ENCODE data around the gene PIK3R6. TPM values are rescaled to one million over a fixed set of nuclear protein-coding genes. Genes with fewer than 3 reads are reported as not detected.

PIK3R6 gene
- total and polyA plus RNA-seq, 2 experiments from 2014 or later = 0.11 to 0.24 TPM

- peaks cover 4% of the 10 kb centered on the region; the same call in 2 of the 3 replicates for H3K36me3 Mint-ChIP-seq (ENCODE audit: low read depth)
- Histone ChIP-seq H3K79me2 (replicated peaks; ENCODE audit: insufficient read depth) (no peaks in the 10 kb centered on the region), H3K4me1 (ENCODE audit: insufficient read depth) (no peaks in the 10 kb centered on the region), H4K20me1 (replicated peaks; ENCODE audit: insufficient read depth) (no peaks in the 10 kb centered on the region), H3K27ac (ENCODE audit: low read depth) (no peak overlapping the region), H2AFZ (no peak overlapping the region), H3K4me2 (no peak overlapping the region), H3F3A (replicated peaks; ENCODE audit: low read depth) (no peaks in the 10 kb centered on the region), H3K4me3 (no peak overlapping the region), H3K27me3 (ENCODE audit: insufficient read depth) (no peaks in the 10 kb centered on the region), H3K9me2 (ENCODE audit: insufficient read depth) (no peaks in the 10 kb centered on the region), H3K36me3 (ENCODE audit: insufficient read depth) (no peaks in the 10 kb centered on the region)
- no peak for ATAC-seq
- no peak overlapping the region for H3K4me3 Mint-ChIP-seq
- no peak overlapping the region for H3K27ac Mint-ChIP-seq
- H3K9me3 Mint-ChIP-seq = no peaks in the 10 kb centered on the region
- no peaks in the 10 kb centered on the region for H3K4me1 Mint-ChIP-seq
- peaks cover 5% of the 10 kb centered on the region for H3K27me3 Mint-ChIP-seq (ENCODE audit: insufficient read depth, low read depth, poor library complexity)
- DNase-seq (ENCODE audit: low spot score) = no peak
- TF ChIP-seq STAT1 (IDR thresholded peaks at IDR 0.05; ENCODE audit: unreplicated experiment) (no peak), EZH2 (IDR thresholded peaks at IDR 0.05; ENCODE audit: low read depth, unreplicated experiment) (no peak), POLR2AphosphoS5 (IDR thresholded peaks at IDR 0.05; ENCODE audit: low read depth) (no peak), CREB1 (CRISPR knock-in tag; IDR thresholded peaks at IDR 0.05; ENCODE audit: low read depth) (no peak), REST (IDR thresholded peaks at IDR 0.05; ENCODE audit: unreplicated experiment) (no peak), ETS1 (IDR thresholded peaks at IDR 0.05) (no peak), JUNB (IDR thresholded peaks at IDR 0.05; ENCODE audit: unreplicated experiment) (no peak), EZH2phosphoT487 (IDR thresholded peaks at IDR 0.05; ENCODE audit: unreplicated experiment) (no peak), NANOG (IDR thresholded peaks at IDR 0.05; ENCODE audit: borderline replicate concordance) (no peak), CTCF (conservative IDR thresholded peaks at IDR 0.05; ENCODE audit: low read depth in 2 of 2) (no peak)
Observed at GRCh38 chr17:8883353-8883752, 15.9 kb upstream of the PIK3R6 start.

GRCh38 chr17:8881606-8882005 is 14.1 kb upstream of the PIK3R6 start:
- no peak overlapping the region for H3K4me3 Mint-ChIP-seq
- no peaks in the 10 kb centered on the region for H3K9me3 Mint-ChIP-seq
- no peaks in the 10 kb centered on the region for H3K4me1 Mint-ChIP-seq
- H3K27me3 Mint-ChIP-seq (ENCODE audit: insufficient read depth, low read depth, poor library complexity) = peaks cover 6% of the 10 kb centered on the region
- no peak overlapping the region for H3K27ac Mint-ChIP-seq
- Histone ChIP-seq H3K4me2 (no peak overlapping the region), H4K20me1 (replicated peaks; ENCODE audit: insufficient read depth) (no peaks in the 10 kb centered on the region), H3F3A (replicated peaks; ENCODE audit: low read depth) (no peaks in the 10 kb centered on the region), H3K36me3 (ENCODE audit: insufficient read depth) (no peaks in the 10 kb centered on the region), H3K27ac (ENCODE audit: low read depth) (no peak overlapping the region), H3K79me2 (replicated peaks; ENCODE audit: insufficient read depth) (no peaks in the 10 kb centered on the region), H3K4me1 (ENCODE audit: insufficient read depth) (no peaks in the 10 kb centered on the region), H2AFZ (no peak overlapping the region), H3K4me3 (no peak overlapping the region), H3K9me2 (ENCODE audit: insufficient read depth) (no peaks in the 10 kb centered on the region), H3K27me3 (ENCODE audit: insufficient read depth) (no peaks in the 10 kb centered on the region)
- no peak for ATAC-seq
- peaks cover 4% of the 10 kb centered on the region; the same call in 2 of the 3 replicates for H3K36me3 Mint-ChIP-seq (ENCODE audit: low read depth)
- no peak for DNase-seq (ENCODE audit: low spot score)
- TF ChIP-seq CTCF (conservative IDR thresholded peaks at IDR 0.05; ENCODE audit: low read depth in 2 of 2) (no peak), ETS1 (IDR thresholded peaks at IDR 0.05) (no peak), JUNB (IDR thresholded peaks at IDR 0.05; ENCODE audit: unreplicated experiment) (no peak), EZH2phosphoT487 (IDR thresholded peaks at IDR 0.05; ENCODE audit: unreplicated experiment) (no peak)
